SJSA1 (cell line): Measurements from ENCODE around the gene SATL1. TPM values are rescaled to one million over a fixed set of nuclear protein-coding genes. Genes with fewer than 3 reads are reported as not detected.

ENCODE experiments used
- DNase-seq, 2 experiments: peaks; one replicate each; pipeline ENCODE4 v3.0.0-alpha.2; 2015 to 2020; ENCODE audit warnings: low spot score in 2 of 2, low read depth in 1 of 2
- H3K27ac ChIP-seq: fragments of 250-450 bp; sonication (Bioruptor Pico); 2 replicates; pipeline ENCODE4 v1.5.1; 2020; ENCODE audit warnings: mild to moderate bottlenecking, moderate library complexity
- H3K27me3 ChIP-seq: fragments of 250-450 bp; sonication (Bioruptor Pico); replicated peaks from 2 replicates; pipeline ENCODE4 v1.5.1; 2020; ENCODE audit warnings: mild to moderate bottlenecking, moderate library complexity
- H3K36me3 ChIP-seq: fragments of 250-450 bp; sonication (Bioruptor Pico); 2 replicates; pipeline ENCODE4 v1.5.1; 2020; ENCODE audit warnings: mild to moderate bottlenecking
- H3K4me1 ChIP-seq: fragments of 250-450 bp; sonication (Bioruptor Pico); replicated peaks from 2 replicates; pipeline ENCODE4 v1.6.1; 2021; ENCODE audit warnings: mild to moderate bottlenecking
- H3K4me3 ChIP-seq: fragments of 250-450 bp; sonication (Bioruptor Pico); 2 replicates; pipeline ENCODE4 v1.5.1; 2020; ENCODE audit warnings: mild to moderate bottlenecking
- H3K9me3 ChIP-seq: fragments of 250-450 bp; sonication (Bioruptor Pico); replicated peaks from 2 replicates; pipeline ENCODE4 v1.5.1; 2020; ENCODE audit warnings: mild to moderate bottlenecking
- total RNA-seq: library from RNA; depleted of rRNA; stranded (reverse); fragments of >200 nt; shearing (Covaris generic); gene quantifications from 2 replicates; pipeline ENCODE4 v1.2.3, GENCODE V29; 2014; rRNA removed

SATL1 gene
- total RNA-seq, 1 experiment from 2014 or later: 0.18 TPM

DNA sequence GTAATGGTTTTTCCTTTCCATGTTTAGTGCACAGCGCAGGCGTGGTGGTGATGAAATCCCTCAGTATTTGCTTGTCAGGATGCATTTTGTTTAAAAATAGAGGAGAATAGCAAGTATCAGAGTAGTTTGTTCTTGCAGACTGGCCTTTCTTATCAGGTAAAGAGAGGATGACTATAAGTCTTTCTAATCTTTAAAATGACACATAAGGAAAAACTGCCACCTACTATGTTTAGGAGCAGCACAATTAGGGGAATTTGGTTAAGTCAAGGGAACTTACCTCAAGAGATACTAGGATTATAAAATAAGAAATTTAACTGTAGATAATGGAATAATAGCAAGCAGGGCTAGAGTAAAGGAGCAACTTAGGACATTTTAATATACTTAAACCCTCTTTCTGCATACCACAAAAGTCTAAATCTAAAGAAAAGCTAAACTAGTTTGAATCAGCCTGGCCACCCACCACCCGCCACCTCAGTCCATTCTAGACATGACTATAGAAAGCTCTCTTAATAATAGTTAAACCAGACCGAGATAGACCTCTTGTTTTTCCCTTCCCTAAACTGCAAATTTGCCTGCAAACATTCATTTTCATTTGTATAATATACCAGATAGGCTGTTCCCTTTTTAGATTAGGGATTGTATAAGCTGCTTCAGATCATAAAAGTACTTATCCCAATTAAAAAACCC, 177.9 kb downstream of the SATL1 start:
- no peaks in the 10 kb centered on the region for H3K4me1 ChIP-seq
- H3K9me3 ChIP-seq: no peaks in the 10 kb centered on the region
- H3K36me3 ChIP-seq: no peaks in the 10 kb centered on the region
- DNase-seq: no peak
- no peak overlapping the region for H3K4me3 ChIP-seq
- H3K27me3 ChIP-seq: no peaks in the 10 kb centered on the region
- H3K27ac ChIP-seq: no peak overlapping the region

DNA sequence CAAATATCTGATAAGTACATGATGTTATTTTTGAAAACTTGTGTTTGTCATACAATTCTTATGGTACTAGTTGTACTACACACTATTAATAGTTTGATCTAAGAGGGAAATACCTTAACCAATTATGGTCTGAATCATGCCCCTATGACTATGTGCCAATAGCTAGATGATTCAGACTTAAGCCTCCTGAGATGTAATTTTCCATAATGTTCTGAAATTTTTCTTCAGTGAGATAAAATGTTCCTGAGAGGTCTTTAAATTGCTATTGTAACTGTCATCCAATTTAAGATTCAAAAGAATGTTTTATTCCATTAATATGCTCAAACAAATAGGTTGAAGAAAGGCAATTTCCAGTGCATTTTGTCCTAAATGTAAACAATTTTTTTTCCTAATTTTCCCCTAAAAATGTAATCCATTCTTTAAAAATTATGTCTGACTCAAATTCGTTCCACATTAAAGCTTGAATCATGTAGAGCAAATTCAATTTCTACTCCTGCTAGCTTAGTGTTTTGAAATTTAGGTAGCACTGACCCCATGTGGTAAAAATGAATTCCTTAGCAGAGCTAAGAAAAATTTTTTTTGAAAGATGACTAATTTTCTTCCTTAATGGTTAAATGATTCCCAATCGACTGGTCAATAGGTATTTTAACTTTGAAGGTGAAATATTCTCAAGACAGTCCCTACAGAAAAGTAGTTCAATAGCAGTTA, 190.8 kb downstream of the SATL1 start:
- Histone ChIP-seq H3K4me3 (no peak overlapping the region), H3K27ac (no peak overlapping the region), H3K36me3 (no peaks in the 10 kb centered on the region), H3K9me3 (no peaks in the 10 kb centered on the region), H3K27me3 (no peaks in the 10 kb centered on the region), H3K4me1 (0 out of 2 replicates have a peak, but pooled peaks cover 4% of the 10 kb centered on the region)
- DNase-seq: no peak

DNA sequence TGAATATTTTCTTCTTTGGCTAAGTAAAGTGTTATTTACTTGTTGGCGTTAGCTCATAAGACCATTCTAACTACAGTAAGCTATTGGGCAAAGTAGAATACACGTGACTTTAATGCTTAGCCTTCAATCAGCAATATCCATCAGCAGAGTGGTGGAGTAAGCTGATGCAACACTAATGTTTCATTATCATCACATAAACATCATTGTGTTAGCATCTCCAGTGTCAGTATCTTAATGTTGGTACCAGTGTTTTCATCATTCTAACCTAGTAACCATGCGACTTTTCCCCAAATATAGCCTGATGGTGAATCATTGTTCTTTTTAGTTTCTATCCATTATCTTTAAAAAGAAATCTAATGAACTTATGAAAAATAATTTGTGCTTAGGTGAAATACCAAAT, 191.4 kb downstream of the SATL1 start:
- H3K4me1 ChIP-seq: 0 out of 2 replicates have a peak, but pooled peaks cover 4% of the 10 kb centered on the region

DNA sequence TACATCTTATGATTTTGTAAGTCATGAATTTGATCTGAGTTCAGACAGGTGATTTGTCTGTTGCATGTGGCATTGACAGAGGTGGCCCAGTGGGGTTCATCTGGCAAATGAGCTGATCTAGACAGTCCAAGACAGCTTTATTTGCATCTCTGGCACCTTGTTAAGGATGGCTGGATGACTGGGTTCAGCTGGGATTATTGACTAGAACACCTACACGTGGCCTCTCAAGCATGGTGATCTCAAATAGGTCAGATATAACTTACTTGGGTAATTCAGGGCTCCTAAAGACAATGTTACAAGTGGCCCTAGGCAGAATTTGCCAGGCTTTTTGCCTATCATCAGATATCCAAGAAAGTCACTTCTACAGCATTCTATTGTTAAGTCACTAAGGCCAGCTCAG, 192.0 kb downstream of the SATL1 start:
- H3K27ac ChIP-seq: no peak overlapping the region
- H3K36me3 ChIP-seq: no peaks in the 10 kb centered on the region
- DNase-seq: no peak
- 0 out of 2 replicates have a peak, but pooled peaks cover 4% of the 10 kb centered on the region for H3K4me1 ChIP-seq
- no peak overlapping the region for H3K4me3 ChIP-seq
- H3K27me3 ChIP-seq: no peaks in the 10 kb centered on the region
- no peaks in the 10 kb centered on the region for H3K9me3 ChIP-seq

More for the DNA sequence above, 191.4 kb downstream of the SATL1 start:
- Histone ChIP-seq H3K27me3 (no peaks in the 10 kb centered on the region), H3K4me3 (no peak overlapping the region), H3K36me3 (no peaks in the 10 kb centered on the region), H3K9me3 (no peaks in the 10 kb centered on the region), H3K27ac (no peak overlapping the region)
- no peak for DNase-seq

Other genes starting within 250 kb of the SATL1 start
- gene APOOL, start 239.9 kb downstream of the SATL1 start, total RNA-seq: 13.1 and 16.5 TPM in 2 replicates
- 9.3 and 11.4 TPM in 2 replicates for gene ZNF711, start 212 bp upstream of the SATL1 start, total RNA-seq
- gene POF1B, start 135.9 kb upstream of the SATL1 start, total RNA-seq: not detected in 2 replicates